Hepatocyte (in vitro differentiated cells): Measurements from ENCODE around the gene IL36RN. TPM values are rescaled to one million over a fixed set of nuclear protein-coding genes. Genes with fewer than 3 reads are reported as not detected.

Experiments used
- DNase-seq: peaks from one replicate; pipeline ENCODE4 v3.0.0-alpha.2; 2016; ENCODE audit warnings: low spot score
- H2AFZ ChIP-seq: fragments of 200-600 bp; sonication (generic); 2 replicates; pipeline ENCODE4 v1.6.0; 2016; ENCODE audit warnings: antibody characterized with exemption, mild to moderate bottlenecking
- H3K27ac ChIP-seq: fragments of 200-600 bp; sonication (generic); 2 replicates; pipeline ENCODE4 v1.5.1; 2016; ENCODE audit warnings: mild to moderate bottlenecking
- H3K27me3 ChIP-seq: fragments of 200-600 bp; sonication (generic); 2 replicates; pipeline ENCODE4 v1.6.1; 2016
- H3K36me3 ChIP-seq: fragments of 200-600 bp; sonication (generic); replicated peaks from 2 replicates; pipeline ENCODE4 v1.5.1; 2016; ENCODE audit warnings: low read depth; ENCODE audit not compliant: insufficient read depth
- H3K4me1 ChIP-seq: fragments of 200-600 bp; sonication (generic); 2 replicates; pipeline ENCODE4 v1.5.1; 2016; ENCODE audit warnings: mild to moderate bottlenecking, moderate library complexity; ENCODE audit not compliant: insufficient read depth
- H3K4me2 ChIP-seq: fragments of 200-600 bp; sonication (generic); 2 replicates; pipeline ENCODE4 v1.6.0; 2016
- H3K4me3 ChIP-seq: fragments of 200-600 bp; sonication (generic); 2 replicates; pipeline ENCODE4 v1.5.1; 2016; ENCODE audit warnings: mild to moderate bottlenecking
- H3K79me2 ChIP-seq: fragments of 200-600 bp; sonication (generic); 2 replicates; pipeline ENCODE4 v1.6.0; 2017; ENCODE audit warnings: mild to moderate bottlenecking
- H3K9me2 ChIP-seq: fragments of 200-600 bp; sonication (generic); replicated peaks from 2 replicates; pipeline ENCODE4 v1.6.0; 2017; ENCODE audit warnings: mild to moderate bottlenecking; ENCODE audit not compliant: insufficient read depth
- H3K9me3 ChIP-seq: fragments of 200-600 bp; sonication (generic); 2 replicates; pipeline ENCODE4 v1.5.1; 2016; ENCODE audit warnings: low read depth, mild to moderate bottlenecking
- H4K20me1 ChIP-seq: fragments of 200-600 bp; sonication (generic); 2 replicates; pipeline ENCODE4 v1.6.0; 2016; ENCODE audit warnings: mild to moderate bottlenecking; ENCODE audit not compliant: insufficient read depth, poor library complexity, severe bottlenecking
- EZH2 ChIP-seq: fragments of 200-600 bp; sonication (generic); IDR thresholded peaks from 2 replicates; pipeline ENCODE4 v1.6.1; 2016; ENCODE audit warnings: antibody characterized with exemption, mild to moderate bottlenecking, borderline replicate concordance
- EZH2phosphoT487 ChIP-seq: fragments of 200-600 bp; sonication (generic); IDR thresholded peaks from one replicate; pipeline ENCODE4 v1.6.1; 2018; ENCODE audit warnings: antibody characterized with exemption, mild to moderate bottlenecking, low read depth, moderate library complexity; ENCODE audit not compliant: unreplicated experiment, severe bottlenecking
- WGBS: methylation state at CpG from one replicate; pipeline ENCODE4 v1.1.6; 2016; ENCODE audit warnings: low lambda C conversion rate; ENCODE audit errors: missing lambda C conversion rate; 5-methylcytosine and 5-hydroxymethylcytosine counted together
- polyA plus RNA-seq: library from polyadenylated mRNA; unstranded; fragments of >200 nt; fragmentation: Nextera tagmentation; extraction: Ambion mirVana; gene quantifications from 2 replicates; pipeline ENCODE4 v1.2.1, GENCODE V29; 2016
- total RNA-seq: library from RNA; depleted of rRNA; stranded (reverse); fragments of >200 nt; gene quantifications from 2 replicates; pipeline ENCODE4 v1.2.3, GENCODE V29; 2014
- TF ChIP-seq, protein P1 (sequence below): fragments of 200-600 bp; sonication (generic); IDR thresholded peaks from 2 replicates; pipeline ENCODE4 v1.5.1; 2016; ENCODE audit warnings: antibody characterized with exemption, mild to moderate bottlenecking; ENCODE audit not compliant: poor library complexity

IL36RN gene
- total and polyA plus RNA-seq, 2 experiments from 2014 or later, result 0.23 to 0.63 TPM

- H3K27ac ChIP-seq, result no peak within 1 kb of the TSS
- H3K4me2 ChIP-seq, result no peak within 1 kb of the TSS
- H3K4me3 ChIP-seq, result no peak within 1 kb of the TSS
- 96% methylated on average over 3 of the region's 3 CpGs for WGBS
- DNase-seq, result no peak
- TF ChIP-seq EZH2phosphoT487 (no peak), EZH2 (no peak)
- TF ChIP-seq, protein P1, sequence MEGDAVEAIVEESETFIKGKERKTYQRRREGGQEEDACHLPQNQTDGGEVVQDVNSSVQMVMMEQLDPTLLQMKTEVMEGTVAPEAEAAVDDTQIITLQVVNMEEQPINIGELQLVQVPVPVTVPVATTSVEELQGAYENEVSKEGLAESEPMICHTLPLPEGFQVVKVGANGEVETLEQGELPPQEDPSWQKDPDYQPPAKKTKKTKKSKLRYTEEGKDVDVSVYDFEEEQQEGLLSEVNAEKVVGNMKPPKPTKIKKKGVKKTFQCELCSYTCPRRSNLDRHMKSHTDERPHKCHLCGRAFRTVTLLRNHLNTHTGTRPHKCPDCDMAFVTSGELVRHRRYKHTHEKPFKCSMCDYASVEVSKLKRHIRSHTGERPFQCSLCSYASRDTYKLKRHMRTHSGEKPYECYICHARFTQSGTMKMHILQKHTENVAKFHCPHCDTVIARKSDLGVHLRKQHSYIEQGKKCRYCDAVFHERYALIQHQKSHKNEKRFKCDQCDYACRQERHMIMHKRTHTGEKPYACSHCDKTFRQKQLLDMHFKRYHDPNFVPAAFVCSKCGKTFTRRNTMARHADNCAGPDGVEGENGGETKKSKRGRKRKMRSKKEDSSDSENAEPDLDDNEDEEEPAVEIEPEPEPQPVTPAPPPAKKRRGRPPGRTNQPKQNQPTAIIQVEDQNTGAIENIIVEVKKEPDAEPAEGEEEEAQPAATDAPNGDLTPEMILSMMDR, result no peak
- no peaks in the 10 kb centered on the region for H3K36me3 ChIP-seq
- no peaks in the 10 kb centered on the region for H3K79me2 ChIP-seq
- no peaks in the 10 kb centered on the region for H3K4me1 ChIP-seq
- H4K20me1 ChIP-seq, result no peaks in the 10 kb centered on the region
- no peaks in the 10 kb centered on the region for H3K9me2 ChIP-seq
- no peaks in the 10 kb centered on the region for H3K9me3 ChIP-seq
- no peak within 1 kb of the TSS for H2AFZ ChIP-seq
- H3K27me3 ChIP-seq, result no peaks in the 10 kb centered on the region
These were observed 8.7 kb downstream of the IL36RN start, which contains the start of gene IL1F10 for GRCh38 chr2:113067681-113068080. Gene IL1F10 (plus strand): TSS chr2:113067970. CDS start chr2:113072739, 4,769 bp downstream.

DNA sequence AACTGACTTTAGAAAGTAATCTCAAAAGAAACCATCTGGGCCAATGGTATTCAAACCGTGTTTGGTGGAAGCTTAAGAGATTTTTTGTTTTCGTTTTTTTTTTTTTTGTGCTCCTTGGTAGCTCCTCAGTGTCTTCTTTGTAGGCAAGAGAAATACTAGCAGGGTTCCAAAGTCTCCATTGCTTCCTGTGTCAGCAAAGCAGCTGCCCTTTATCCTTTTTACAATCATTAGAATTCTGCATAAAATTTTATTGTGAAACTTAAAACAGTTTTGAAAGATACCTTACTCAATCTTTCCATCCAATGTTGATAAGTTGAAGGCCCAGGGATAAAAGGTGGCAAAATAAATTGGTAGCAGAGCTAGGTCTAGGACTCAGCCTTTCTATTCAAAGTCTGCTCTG is 9.3 kb downstream of the IL36RN start:
- Histone ChIP-seq H3K4me3 (no peak overlapping the region), H4K20me1 (no peaks in the 10 kb centered on the region), H3K9me2 (no peaks in the 10 kb centered on the region), H3K36me3 (no peaks in the 10 kb centered on the region), H3K27me3 (no peaks in the 10 kb centered on the region), H3K79me2 (no peaks in the 10 kb centered on the region), H2AFZ (no peak overlapping the region), H3K27ac (no peak overlapping the region), H3K4me1 (no peaks in the 10 kb centered on the region), H3K9me3 (no peaks in the 10 kb centered on the region), H3K4me2 (no peak overlapping the region)
- TF ChIP-seq EZH2 (no peak), EZH2phosphoT487 (no peak)
- TF ChIP-seq, protein P1, result no peak
- 49% methylated on average over 2 of the region's 2 CpGs for WGBS
- DNase-seq, result peak; percentile 2

DNA sequence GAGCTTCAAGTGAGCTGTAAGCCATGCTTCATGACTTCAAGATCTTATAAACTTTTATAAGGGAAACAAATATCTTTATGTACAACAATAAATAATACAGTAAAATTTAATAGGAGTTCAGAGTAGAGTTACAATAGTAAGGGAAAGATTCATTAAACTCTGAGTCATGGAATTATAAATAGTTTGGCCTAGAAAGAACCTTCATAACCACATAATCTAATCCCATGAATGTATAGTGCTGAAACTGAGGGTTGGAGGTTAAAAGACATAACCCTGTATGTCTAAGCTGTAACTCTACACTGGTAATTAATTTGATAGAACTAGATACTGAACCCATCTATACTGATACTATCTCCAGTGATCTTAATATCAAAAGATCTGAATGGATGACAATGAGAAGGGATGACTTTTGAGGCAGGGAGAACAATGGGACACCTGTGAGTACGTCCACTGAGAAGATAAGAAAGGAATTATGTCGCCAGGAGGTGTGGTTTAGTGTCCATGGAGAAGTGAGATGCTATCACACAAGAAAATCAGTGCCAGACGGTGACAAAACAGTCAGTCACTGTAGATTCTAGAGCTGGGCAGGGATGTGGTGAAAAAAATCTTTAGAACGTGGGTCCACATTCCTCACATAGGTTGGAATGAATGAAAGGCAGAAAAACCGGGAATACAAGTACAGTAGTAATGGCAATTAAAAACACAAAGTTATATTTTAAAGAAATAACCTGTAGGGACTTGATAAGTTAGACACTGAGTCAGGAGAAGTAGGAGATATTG is 9.9 kb downstream of the IL36RN start:
- no peak overlapping the region for H3K4me3 ChIP-seq
- no peaks in the 10 kb centered on the region for H3K9me2 ChIP-seq
- no peaks in the 10 kb centered on the region for H3K9me3 ChIP-seq
- H3K79me2 ChIP-seq, result no peaks in the 10 kb centered on the region
- H3K4me1 ChIP-seq, result no peaks in the 10 kb centered on the region
- no peaks in the 10 kb centered on the region for H3K27me3 ChIP-seq
- DNase-seq, result no peak
- no peak overlapping the region for H3K27ac ChIP-seq
- H2AFZ ChIP-seq, result no peak overlapping the region
- no peaks in the 10 kb centered on the region for H4K20me1 ChIP-seq
- H3K36me3 ChIP-seq, result no peaks in the 10 kb centered on the region
- TF ChIP-seq EZH2phosphoT487 (no peak), EZH2 (no peak)
- TF ChIP-seq, protein P1, result no peak
- no peak overlapping the region for H3K4me2 ChIP-seq
- 28% methylated on average over 5 of the region's 5 CpGs for WGBS
